ENCODE data around the gene STEAP3.

Gene STEAP3

GRCh38 chr2:119214453-119215037, 9.1 kb upstream of the STEAP3 start:
- 85 to 86% methylated on average over 3 of the region's 3 CpGs for WGBS, 2 experiments
- H3K4me3 ChIP-seq (ENCODE audit: insufficient read depth, low read depth, low read length): no peak overlapping the region
- no peaks in the 10 kb centered on the region for H3K36me3 ChIP-seq (ENCODE audit: control insufficient read depth, insufficient read depth, low read length)
- no peaks in the 10 kb centered on the region for H3K4me1 ChIP-seq (ENCODE audit: control insufficient read depth, insufficient read depth, low read length)
- no peak overlapping the region for H3K27ac ChIP-seq (ENCODE audit: insufficient read depth, low read depth, low read length, poor library complexity, severe bottlenecking)
- H3K9me3 ChIP-seq (ENCODE audit: control insufficient read depth, low read length): no peaks in the 10 kb centered on the region
- no peaks in the 10 kb centered on the region for H3K27me3 ChIP-seq (ENCODE audit: control insufficient read depth, insufficient read depth, low read length, poor library complexity, severe bottlenecking)

- no peak overlapping the region for H3K4me3 ChIP-seq (ENCODE audit: insufficient read depth, low read depth, low read length)
- no peaks in the 10 kb centered on the region for H3K9me3 ChIP-seq (ENCODE audit: control insufficient read depth, low read length)
- peaks cover under 1% of the 10 kb centered on the region for H3K4me1 ChIP-seq (ENCODE audit: control insufficient read depth, insufficient read depth, low read length)
- no peaks in the 10 kb centered on the region for H3K36me3 ChIP-seq (ENCODE audit: control insufficient read depth, insufficient read depth, low read length)
- H3K27me3 ChIP-seq (ENCODE audit: control insufficient read depth, insufficient read depth, low read length, poor library complexity, severe bottlenecking): no peaks in the 10 kb centered on the region
- 87 to 94% methylated on average over 5 of the region's 5 CpGs for whole genome bisulfite sequencing, 2 experiments
- H3K27ac ChIP-seq (ENCODE audit: insufficient read depth, low read depth, low read length, poor library complexity, severe bottlenecking): no peak overlapping the region
Measured at GRCh38 chr2:119216994-119217393, 6.6 kb upstream of the STEAP3 start.

GRCh38 chr2:119218478-119219064, 5.1 kb upstream of the STEAP3 start:
- no peak overlapping the region for H3K27ac ChIP-seq (ENCODE audit: insufficient read depth, low read depth, low read length, poor library complexity, severe bottlenecking)
- WGBS, 2 experiments: 66 to 68% methylated on average over 6 of the region's 6 CpGs
- H3K4me3 ChIP-seq (ENCODE audit: insufficient read depth, low read depth, low read length): no peak overlapping the region
- H3K9me3 ChIP-seq (ENCODE audit: control insufficient read depth, low read length): no peaks in the 10 kb centered on the region
- peaks cover 4% of the 10 kb centered on the region for H3K4me1 ChIP-seq (ENCODE audit: control insufficient read depth, insufficient read depth, low read length)
- peaks cover 10% of the 10 kb centered on the region for H3K27me3 ChIP-seq (ENCODE audit: control insufficient read depth, insufficient read depth, low read length, poor library complexity, severe bottlenecking)
- no peaks in the 10 kb centered on the region for H3K36me3 ChIP-seq (ENCODE audit: control insufficient read depth, insufficient read depth, low read length)

GRCh38 chr2:119219873-119220272, 3.8 kb upstream of the STEAP3 start:
- Histone ChIP-seq H3K4me1 (ENCODE audit: control insufficient read depth, insufficient read depth, low read length) (peaks cover 10% of the 10 kb centered on the region), H3K9me3 (ENCODE audit: control insufficient read depth, low read length) (no peaks in the 10 kb centered on the region), H3K4me3 (ENCODE audit: insufficient read depth, low read depth, low read length) (no peak overlapping the region), H3K36me3 (ENCODE audit: control insufficient read depth, insufficient read depth, low read length) (no peaks in the 10 kb centered on the region), H3K27ac (ENCODE audit: insufficient read depth, low read depth, low read length, poor library complexity, severe bottlenecking) (no peak overlapping the region), H3K27me3 (ENCODE audit: control insufficient read depth, insufficient read depth, low read length, poor library complexity, severe bottlenecking) (peaks cover 23% of the 10 kb centered on the region)
- WGBS, 2 experiments: 82 to 85% methylated on average over 6 of the region's 6 CpGs

- no peak overlapping the region for H3K4me3 ChIP-seq (ENCODE audit: insufficient read depth, low read depth, low read length)
- no peak overlapping the region for H3K27ac ChIP-seq (ENCODE audit: insufficient read depth, low read depth, low read length, poor library complexity, severe bottlenecking)
- no peaks in the 10 kb centered on the region for H3K9me3 ChIP-seq (ENCODE audit: control insufficient read depth, low read length)
- H3K4me1 ChIP-seq (ENCODE audit: control insufficient read depth, insufficient read depth, low read length): peaks cover 10% of the 10 kb centered on the region
- H3K27me3 ChIP-seq (ENCODE audit: control insufficient read depth, insufficient read depth, low read length, poor library complexity, severe bottlenecking): peaks cover 29% of the 10 kb centered on the region
- no peaks in the 10 kb centered on the region for H3K36me3 ChIP-seq (ENCODE audit: control insufficient read depth, insufficient read depth, low read length)
- 94 to 96% methylated on average over 2 of the region's 2 CpGs for WGBS, 2 experiments
Measured at GRCh38 chr2:119220720-119221301, 2.8 kb upstream of the STEAP3 start.

- no peaks in the 10 kb centered on the region for H3K9me3 ChIP-seq (ENCODE audit: control insufficient read depth, low read length)
- no peak overlapping the region for H3K4me3 ChIP-seq (ENCODE audit: insufficient read depth, low read depth, low read length)
- WGBS, 2 experiments: 70 to 71% methylated on average over 5 of the region's 5 CpGs
- peaks cover 29% of the 10 kb centered on the region for H3K27me3 ChIP-seq (ENCODE audit: control insufficient read depth, insufficient read depth, low read length, poor library complexity, severe bottlenecking)
- no peaks in the 10 kb centered on the region for H3K36me3 ChIP-seq (ENCODE audit: control insufficient read depth, insufficient read depth, low read length)
- H3K27ac ChIP-seq (ENCODE audit: insufficient read depth, low read depth, low read length, poor library complexity, severe bottlenecking): no peak overlapping the region
- peaks cover 10% of the 10 kb centered on the region for H3K4me1 ChIP-seq (ENCODE audit: control insufficient read depth, insufficient read depth, low read length)
Measured at GRCh38 chr2:119221609-119222008, 2.0 kb upstream of the STEAP3 start.

GRCh38 chr2:119222213-119222612, 1.4 kb upstream of the STEAP3 start:
- peaks cover 10% of the 10 kb centered on the region for H3K4me1 ChIP-seq (ENCODE audit: control insufficient read depth, insufficient read depth, low read length)
- 56% methylated on average over 2 of the region's 2 CpGs for WGBS, 2 experiments
- peaks cover 29% of the 10 kb centered on the region for H3K27me3 ChIP-seq (ENCODE audit: control insufficient read depth, insufficient read depth, low read length, poor library complexity, severe bottlenecking)
- H3K9me3 ChIP-seq (ENCODE audit: control insufficient read depth, low read length): no peaks in the 10 kb centered on the region
- no peak overlapping the region for H3K27ac ChIP-seq (ENCODE audit: insufficient read depth, low read depth, low read length, poor library complexity, severe bottlenecking)
- H3K4me3 ChIP-seq (ENCODE audit: insufficient read depth, low read depth, low read length): no peak overlapping the region
- H3K36me3 ChIP-seq (ENCODE audit: control insufficient read depth, insufficient read depth, low read length): no peaks in the 10 kb centered on the region

- H3K4me3 ChIP-seq (ENCODE audit: insufficient read depth, low read depth, low read length): peak overlapping the region; percentile 47
- peaks cover 10% of the 10 kb centered on the region for H3K4me1 ChIP-seq (ENCODE audit: control insufficient read depth, insufficient read depth, low read length)
- H3K27ac ChIP-seq (ENCODE audit: insufficient read depth, low read depth, low read length, poor library complexity, severe bottlenecking): no peak overlapping the region
- H3K36me3 ChIP-seq (ENCODE audit: control insufficient read depth, insufficient read depth, low read length): no peaks in the 10 kb centered on the region
- H3K27me3 ChIP-seq (ENCODE audit: control insufficient read depth, insufficient read depth, low read length, poor library complexity, severe bottlenecking): peaks cover 29% of the 10 kb centered on the region
- WGBS, 2 experiments: 65 to 66% methylated on average over 22 of the region's 22 CpGs
- no peaks in the 10 kb centered on the region for H3K9me3 ChIP-seq (ENCODE audit: control insufficient read depth, low read length)
Measured at GRCh38 chr2:119222863-119223520, 642 bp upstream of the STEAP3 start.

GRCh38 chr2:119224391-119225104, 914 bp downstream of the STEAP3 start:
- H3K4me3 ChIP-seq (ENCODE audit: insufficient read depth, low read depth, low read length): peak overlapping the region; percentile 47
- H3K36me3 ChIP-seq (ENCODE audit: control insufficient read depth, insufficient read depth, low read length): no peaks in the 10 kb centered on the region
- H3K4me1 ChIP-seq (ENCODE audit: control insufficient read depth, insufficient read depth, low read length): peaks cover 10% of the 10 kb centered on the region
- H3K27me3 ChIP-seq (ENCODE audit: control insufficient read depth, insufficient read depth, low read length, poor library complexity, severe bottlenecking): peaks cover 29% of the 10 kb centered on the region
- H3K27ac ChIP-seq (ENCODE audit: insufficient read depth, low read depth, low read length, poor library complexity, severe bottlenecking): no peak overlapping the region
- 39 to 48% methylated on average over 13 of the region's 13 CpGs for WGBS, 2 experiments
- no peaks in the 10 kb centered on the region for H3K9me3 ChIP-seq (ENCODE audit: control insufficient read depth, low read length)

Measured in ectodermal cell (in vitro differentiated cells).